SU-DHL-6 (cell line): Measurements from ENCODE around the gene CCDC85C.

Source experiments
- CTCF ChIP-seq: fragments of 200-600 bp; sonication (generic); IDR thresholded peaks from one replicate; pipeline ENCODE4 v1.5.1; 2017; ENCODE audit warnings: antibody characterized with exemption, mild to moderate bottlenecking, low read length, moderate library complexity; ENCODE audit not compliant: insufficient read depth, poor library complexity, severe bottlenecking
- EZH2phosphoT487 ChIP-seq: fragments of 200-600 bp; sonication (generic), shearing (Covaris generic); conservative IDR thresholded peaks from 2 replicates; pipeline ENCODE4 v1.6.1; 2018; ENCODE audit warnings: mild to moderate bottlenecking, antibody characterized with exemption, low read length, moderate library complexity, mixed read lengths

- TF ChIP-seq CTCF (no peak), EZH2phosphoT487 (no peak)
Measured at GRCh38 chr14:99586054-99586760, 17.8 kb downstream of the CCDC85C start.
